ENCODE results near the gene UBE2D1. TPM values are rescaled to one million over a fixed set of nuclear protein-coding genes. Genes with fewer than 3 reads are reported as not detected.

Gene UBE2D1
- total and polyA plus RNA-seq, 2 of the 4 experiments (the other 2 are of a cell fraction): 9.1 to 9.7 TPM

GRCh38 chr10:58341947-58342346, 7.1 kb downstream of the UBE2D1 start:
- POLR2A ChIA-PET (ENCODE audit: unreplicated experiment): interaction anchor here (0.6 to 0.7 kb wide), 2 partner anchors 216 to 257 kb away, joined by 5 to 6 read pairs; no protein-coding TSS in a partner anchor
- no peaks in the 10 kb centered on the region for H4K20me1 ChIP-seq (ENCODE audit: insufficient read depth, low read length)
- ATAC-seq (ENCODE audit: low read depth) (no peak), DNase-seq (no peak)
- no peaks in the 10 kb centered on the region; the same call in 1 of the 2 replicates for H3K9me1 ChIP-seq (ENCODE audit: insufficient read depth, low read length)
- no peak for TF ChIP-seq FOS (IDR thresholded peaks at IDR 0.05; ENCODE audit: low read depth, low read length)
- no peak for TF ChIP-seq RAD21 (IDR thresholded peaks at IDR 0.05; ENCODE audit: low read length)
- no peak for TF ChIP-seq NFE2L2 (IDR thresholded peaks at IDR 0.05; ENCODE audit: low read depth, low read length)
- no peak for TF ChIP-seq CHD1 (IDR thresholded peaks at IDR 0.05; ENCODE audit: low read depth, low read length)
- no peak for TF ChIP-seq RFX5 (IDR thresholded peaks at IDR 0.05; ENCODE audit: low read depth, low read length)
- TF ChIP-seq MXI1 (IDR thresholded peaks at IDR 0.05; ENCODE audit: borderline replicate concordance, low read depth, low read length): no peak
- no peak for TF ChIP-seq ELK1 (IDR thresholded peaks at IDR 0.05; ENCODE audit: borderline replicate concordance, low read depth, low read length)
- no peak overlapping the region for H4K5ac ChIP-seq (ENCODE audit: low read depth, low read length)
- no peak overlapping the region for H3K23ac ChIP-seq (ENCODE audit: low read depth, low read length)
- H4K8ac ChIP-seq (ENCODE audit: low read depth in 2 of 2, low read length in 2 of 2): no peak overlapping the region
- H2AFZ ChIP-seq (replicated peaks; ENCODE audit: low read length, poor library complexity): no peak overlapping the region
- H2BK5ac ChIP-seq (ENCODE audit: low read depth, low read length, poor library complexity, severe bottlenecking): no peak overlapping the region
- intact Hi-C loops (cut with micrococcal nuclease) (no loop called here), in situ Hi-C loops (cut with MboI; ENCODE audit: low sequenced_read_pairs) (no loop called here), dilution Hi-C loops (cut with HindIII; ENCODE audit: low sequenced_read_pairs, unreplicated experiment) (no loop called here)
- no peaks in the 10 kb centered on the region; the same call in 1 of the 2 replicates for H3K36me3 ChIP-seq (ENCODE audit: control insufficient read depth, insufficient read depth, low read length)
- no peak overlapping the region for H3K14ac ChIP-seq (replicated peaks; ENCODE audit: low read depth, low read length)
- no peak overlapping the region for H3K56ac ChIP-seq (ENCODE audit: extremely low read depth, insufficient read depth, low read length)
- no CpG with 5 or more reads among the region's 1 CpG for WGBS, 2 experiments (ENCODE audit: extremely low coverage in 2 of 2, insufficient read length in 1 of 2)
- no peaks in the 10 kb centered on the region for H3K27me3 ChIP-seq (ENCODE audit: control insufficient read depth, insufficient read depth, low read length)
- H4K91ac ChIP-seq (ENCODE audit: insufficient read depth, low read depth, low read length): no peak overlapping the region
- no peak overlapping the region for H3K9ac ChIP-seq (ENCODE audit: low read depth, low read length)
- no peak overlapping the region for H2AK5ac ChIP-seq (ENCODE audit: low read depth, low read length)
- H3K9me3 ChIP-seq (ENCODE audit: control insufficient read depth, insufficient read depth, low read length): no peaks in the 10 kb centered on the region
- no peaks in the 10 kb centered on the region for H3K4me1 ChIP-seq (ENCODE audit: control insufficient read depth, insufficient read depth, low read length)
- H3K4me2 ChIP-seq (ENCODE audit: low read depth, low read length): no peak overlapping the region
- H3K79me1 ChIP-seq (ENCODE audit: low read depth in 1 of 2, low read length in 2 of 2): peaks cover 27 to 28% of the 10 kb centered on the region in 2 experiments
- no peak overlapping the region for H3K18ac ChIP-seq (ENCODE audit: low read depth, low read length)
- no peak overlapping the region for H3K4me3 ChIP-seq (ENCODE audit: insufficient read depth, low read depth, low read length)
- BruUV-seq (replicated peaks): no TSS peak
- no peak overlapping the region for H2BK15ac ChIP-seq (ENCODE audit: low read depth, low read length)
- H2AK9ac ChIP-seq (replicated peaks; ENCODE audit: low read depth, low read length, poor library complexity): no peak overlapping the region
- no peak overlapping the region for H3K4ac ChIP-seq (ENCODE audit: low read depth, low read length)
- no peak overlapping the region for H2BK120ac ChIP-seq (ENCODE audit: low read depth, low read length)
- CTCF ChIA-PET: no interaction called here
- no peak overlapping the region for H2BK20ac ChIP-seq (ENCODE audit: low read depth, low read length)
- no peak overlapping the region for H3K27ac ChIP-seq (ENCODE audit: insufficient read depth, low read length)
